HEK293T (cell line): ENCODE measurements around the gene FCN2.

Experiments used
- CTCF ChIA-PET: fragments of 350-600 bp; formaldehyde crosslinking; extraction: SDS; loops from one replicate; lab custom pipeline; 2021; ENCODE audit warnings: antibody characterized with exemption, inconsistent platforms; lab: Yijun Ruan, JAX
- POLR2A ChIA-PET: fragments of 350-600 bp; formaldehyde crosslinking; extraction: SDS; loops from one replicate; lab custom pipeline; 2020; ENCODE audit warnings: antibody characterized with exemption, inconsistent platforms; lab: Yijun Ruan, JAX
- DNase-seq: peaks from one replicate; pipeline ENCODE4 v3.0.0; 2012; ENCODE audit warnings: mixed read lengths; ENCODE audit errors: extremely low spot score
- ARNT ChIP-seq: fragments of 450-650 bp; IDR thresholded peaks from 2 replicates; pipeline ENCODE4 v1.6.1; 2017; ENCODE audit warnings: mild to moderate bottlenecking
- BHLHE40 ChIP-seq: fragments of 450-650 bp; IDR thresholded peaks from 2 replicates; pipeline ENCODE4 v1.6.1; 2016; ENCODE audit warnings: mild to moderate bottlenecking, moderate library complexity, borderline replicate concordance
- CTBP1 ChIP-seq: fragments of 450-650 bp; IDR thresholded peaks from 2 replicates; pipeline ENCODE4 v1.6.1; 2016; ENCODE audit warnings: borderline replicate concordance
- ELF4 ChIP-seq: fragments of 450-650 bp; IDR thresholded peaks from 2 replicates; pipeline ENCODE4 v1.6.1; 2017; ENCODE audit warnings: antibody characterized with exemption
- FOXA1 ChIP-seq: fragments of 450-650 bp; IDR thresholded peaks from 2 replicates; pipeline ENCODE4 v1.6.1; 2016; ENCODE audit warnings: mild to moderate bottlenecking
- FOXK2 ChIP-seq: fragments of 450-650 bp; IDR thresholded peaks from 2 replicates; pipeline ENCODE4 v1.6.1; 2016; ENCODE audit warnings: mild to moderate bottlenecking
- FOXM1 ChIP-seq: fragments of 450-650 bp; IDR thresholded peaks from 2 replicates; pipeline ENCODE4 v1.6.1; 2017; ENCODE audit warnings: mild to moderate bottlenecking, borderline replicate concordance
- HDGF ChIP-seq: fragments of 450-650 bp; IDR thresholded peaks from 2 replicates; pipeline ENCODE4 v1.6.1; 2017; ENCODE audit warnings: antibody characterized with exemption, borderline replicate concordance
- L3MBTL2 ChIP-seq: fragments of 450-650 bp; conservative IDR thresholded peaks from 2 replicates; pipeline ENCODE4 v1.6.1; 2016; ENCODE audit warnings: mild to moderate bottlenecking
- LEF1 ChIP-seq: fragments of 450-650 bp; IDR thresholded peaks from 2 replicates; pipeline ENCODE4 v1.6.1; 2017; ENCODE audit warnings: mild to moderate bottlenecking, borderline replicate concordance
- NFRKB ChIP-seq: fragments of 450-650 bp; IDR thresholded peaks from 2 replicates; pipeline ENCODE4 v1.6.1; 2016; ENCODE audit warnings: mild to moderate bottlenecking, moderate library complexity
- SP1 ChIP-seq: fragments of 450-650 bp; IDR thresholded peaks from 2 replicates; pipeline ENCODE4 v1.6.1; 2017
- SUZ12 ChIP-seq: fragments of 450-650 bp; IDR thresholded peaks from 2 replicates; pipeline ENCODE4 v1.6.1; 2016; ENCODE audit warnings: mild to moderate bottlenecking
- TARDBP ChIP-seq: fragments of 450-650 bp; IDR thresholded peaks from 2 replicates; pipeline ENCODE4 v1.6.1; 2016
- ZNF384 ChIP-seq: fragments of 450-650 bp; IDR thresholded peaks from 2 replicates; pipeline ENCODE4 v1.6.1; 2016
- TF ChIP-seq, protein P1 (sequence below): fragments of 450-650 bp; IDR thresholded peaks from 2 replicates; pipeline ENCODE4 v1.6.1; 2016

FCN2 gene

GRCh38 chr9:134898319-134898718, 17.7 kb downstream of the FCN2 start:
- CTCF ChIA-PET: no interaction called here
- TF ChIP-seq SP1: no peak
- no peak for TF ChIP-seq FOXM1
- no peak for TF ChIP-seq FOXA1
- no peak for TF ChIP-seq CTBP1
- TF ChIP-seq NFRKB: no peak
- no peak for TF ChIP-seq ZNF384
- TF ChIP-seq SUZ12: no peak
- TF ChIP-seq, protein P1, sequence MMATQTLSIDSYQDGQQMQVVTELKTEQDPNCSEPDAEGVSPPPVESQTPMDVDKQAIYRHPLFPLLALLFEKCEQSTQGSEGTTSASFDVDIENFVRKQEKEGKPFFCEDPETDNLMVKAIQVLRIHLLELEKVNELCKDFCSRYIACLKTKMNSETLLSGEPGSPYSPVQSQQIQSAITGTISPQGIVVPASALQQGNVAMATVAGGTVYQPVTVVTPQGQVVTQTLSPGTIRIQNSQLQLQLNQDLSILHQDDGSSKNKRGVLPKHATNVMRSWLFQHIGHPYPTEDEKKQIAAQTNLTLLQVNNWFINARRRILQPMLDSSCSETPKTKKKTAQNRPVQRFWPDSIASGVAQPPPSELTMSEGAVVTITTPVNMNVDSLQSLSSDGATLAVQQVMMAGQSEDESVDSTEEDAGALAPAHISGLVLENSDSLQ: no peak
- no peak for TF ChIP-seq ARNT
- TF ChIP-seq L3MBTL2: no peak
- no peak for TF ChIP-seq ELF4
- TF ChIP-seq FOXK2: no peak
- TF ChIP-seq BHLHE40: no peak
- TF ChIP-seq LEF1: no peak
- no peak for TF ChIP-seq TARDBP
- TF ChIP-seq HDGF: no peak
- POLR2A ChIA-PET: no interaction called here
- no peak for DNase-seq

DNA sequence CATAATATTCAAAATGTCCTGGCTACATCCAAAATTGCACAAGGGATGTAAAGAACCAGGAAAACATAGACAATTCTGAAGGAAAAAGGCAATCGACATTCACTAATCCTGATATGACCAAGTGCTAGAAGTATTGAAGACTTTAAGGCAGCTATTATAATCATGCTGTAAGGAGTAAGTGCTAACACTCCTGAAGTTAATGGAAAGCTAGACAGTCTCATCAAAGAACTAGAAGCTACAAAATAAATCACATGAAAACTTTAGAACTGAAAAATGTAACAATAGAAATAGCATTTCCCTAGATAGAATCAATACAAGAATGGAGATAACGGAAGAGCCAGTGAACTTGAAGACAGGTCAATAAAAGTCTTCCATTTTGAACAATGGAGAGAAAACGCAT, 18.6 kb downstream of the FCN2 start:
- CTCF ChIA-PET: interaction anchor here (0.8 kb wide), 1 partner anchor 84 kb away, joined by 3 read pairs; no protein-coding TSS in a partner anchor
- POLR2A ChIA-PET: no interaction called here
- no peak for DNase-seq
- TF ChIP-seq HDGF: no peak
- no peak for TF ChIP-seq NFRKB

DNA sequence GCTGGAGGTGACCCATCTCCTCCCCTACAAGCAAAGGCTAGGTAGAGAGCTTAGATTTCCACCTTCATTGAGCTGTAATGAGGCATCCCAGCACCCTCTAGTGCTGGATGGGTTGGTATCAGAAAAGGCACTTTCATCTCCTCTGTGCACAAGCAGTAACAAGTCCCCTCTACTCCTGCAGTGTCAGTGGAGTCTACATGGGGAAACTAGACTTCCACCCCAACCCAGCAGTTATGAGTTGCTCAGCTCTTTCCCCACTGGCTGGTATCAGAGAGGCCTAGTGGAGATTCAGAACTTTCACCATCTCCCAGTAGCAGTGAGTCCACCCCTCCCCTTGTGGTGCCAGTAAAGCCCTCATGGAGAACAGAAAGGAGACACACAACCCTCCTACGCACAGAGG, 19.2 kb downstream of the FCN2 start:
- POLR2A ChIA-PET: no interaction called here
- DNase-seq: no peak
- CTCF ChIA-PET: interaction anchor here (0.7 kb wide), 1 partner anchor 915 kb away, joined by 6 read pairs; no protein-coding TSS in a partner anchor
- TF ChIP-seq ZNF384 (no peak), TARDBP (no peak), CTBP1 (no peak), SP1 (no peak), BHLHE40 (no peak), ARNT (no peak), NFRKB (no peak), ELF4 (no peak), FOXK2 (no peak), FOXM1 (no peak), HDGF (no peak), L3MBTL2 (no peak), LEF1 (no peak), FOXA1 (no peak), SUZ12 (no peak)
- TF ChIP-seq, protein P1: no peak

DNA sequence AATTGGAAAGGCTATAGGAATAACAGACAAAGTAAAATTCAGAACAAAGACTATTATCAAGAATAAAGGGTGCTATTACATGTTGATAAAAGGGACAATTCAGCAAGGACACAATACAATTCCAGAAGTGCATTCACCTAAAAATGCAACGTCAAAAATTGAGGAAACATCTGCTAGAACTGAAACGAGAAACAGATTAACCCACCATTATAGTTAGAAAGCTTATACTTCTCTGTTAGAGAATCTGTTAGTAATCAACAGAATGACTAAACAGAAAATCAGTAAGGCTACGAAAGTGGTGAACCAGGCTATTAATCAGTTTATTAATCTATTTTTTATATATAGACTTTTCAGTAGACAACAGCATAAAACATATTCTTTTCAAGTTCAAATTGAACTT, 22.3 kb downstream of the FCN2 start:
- POLR2A ChIA-PET: no interaction called here

GRCh38 chr9:134908524-134909309, 28.1 kb downstream of the FCN2 start:
- no peak for DNase-seq
- ChIA-PET POLR2A (no interaction called here), CTCF (no interaction called here)
- TF ChIP-seq CTBP1: no peak
- TF ChIP-seq SP1: no peak
- TF ChIP-seq HDGF: no peak
- TF ChIP-seq, protein P1: no peak
- TF ChIP-seq ELF4: no peak
- TF ChIP-seq TARDBP: no peak
- TF ChIP-seq L3MBTL2: no peak
- no peak for TF ChIP-seq ARNT
- no peak for TF ChIP-seq FOXM1
- no peak for TF ChIP-seq ZNF384
- no peak for TF ChIP-seq NFRKB

More for the DNA sequence above, 22.3 kb downstream of the FCN2 start:
- CTCF ChIA-PET: no interaction called here
- TF ChIP-seq ZNF384: no peak
- no peak for TF ChIP-seq ELF4
- no peak for DNase-seq

DNA sequence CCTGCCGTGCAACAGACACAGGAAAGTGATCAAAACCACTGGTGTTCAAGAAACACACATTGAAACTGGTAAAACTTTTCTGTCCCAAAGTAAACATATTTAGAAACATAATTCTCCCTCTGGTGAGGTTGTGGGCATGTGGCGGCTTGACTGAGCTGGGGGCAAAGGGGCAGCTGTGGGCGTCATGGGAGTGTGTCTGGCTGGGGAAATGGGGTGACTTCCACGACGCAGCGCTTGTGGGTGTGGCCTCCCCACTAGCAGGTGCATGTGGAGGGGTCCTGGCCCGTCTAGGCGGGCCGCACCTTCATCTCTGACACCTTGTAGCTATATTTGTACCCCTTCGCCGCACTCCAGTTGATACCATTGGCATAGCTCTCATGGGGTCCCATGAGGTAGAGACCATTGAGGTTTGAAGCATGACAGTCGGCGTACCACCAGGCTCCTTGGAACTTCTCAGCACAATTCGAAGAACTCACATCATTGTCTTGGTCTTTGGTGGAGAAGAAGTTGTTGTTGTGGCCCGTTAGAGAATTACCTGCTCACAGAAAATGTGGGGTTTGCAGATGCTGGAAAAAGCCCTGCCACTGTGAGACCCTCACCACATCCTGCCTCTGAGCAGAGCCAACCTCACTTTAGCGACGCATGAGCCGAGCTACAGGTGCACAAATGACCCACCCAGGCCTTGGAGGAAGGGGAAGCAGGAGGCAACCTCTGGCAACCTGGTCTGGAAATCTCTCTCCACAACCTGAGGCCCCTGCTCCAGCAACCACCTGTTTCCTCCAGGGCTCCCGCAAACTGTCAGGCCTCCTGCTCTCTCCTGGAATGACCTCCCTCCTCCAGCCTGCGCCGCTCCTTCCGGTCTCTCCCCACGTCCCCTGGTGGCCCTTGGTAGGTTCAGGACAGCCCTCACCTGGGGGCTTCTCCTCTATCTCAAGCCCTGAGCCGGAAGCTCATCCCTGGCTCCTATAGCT, 29.2 kb downstream of the FCN2 start:
- ChIA-PET POLR2A (no interaction called here), CTCF (no interaction called here)
- no peak for DNase-seq
- TF ChIP-seq ARNT (no peak), SUZ12 (no peak), NFRKB (no peak), ZNF384 (no peak), SP1 (no peak), FOXM1 (no peak), L3MBTL2 (no peak), HDGF (no peak), BHLHE40 (no peak), LEF1 (no peak), TARDBP (no peak), CTBP1 (no peak), FOXA1 (no peak)
- TF ChIP-seq, protein P1: no peak
